H9 (cell line): ENCODE data around the gene CHD9. TPM values are rescaled to one million over a fixed set of nuclear protein-coding genes. Genes with fewer than 3 reads are reported as not detected.

Source experiments
- DNase-seq: peaks from one replicate; pipeline ENCODE4 v3.0.0-alpha.2; 2017
- H2AFZ ChIP-seq: one replicate; pipeline ENCODE4 v1.6.1; 2013; ENCODE audit warnings: mild to moderate bottlenecking, low read length, control low read depth, moderate library complexity
- H2AK5ac ChIP-seq: 2 replicates; pipeline ENCODE4 v1.6.1; 2013; ENCODE audit warnings: low read length, control low read depth, mixed read lengths; ENCODE audit not compliant: insufficient read length
- H2BK120ac ChIP-seq: one replicate; pipeline ENCODE4 v1.6.1; 2013; ENCODE audit warnings: low read depth, mild to moderate bottlenecking, low read length, control low read depth, inconsistent platforms; ENCODE audit not compliant: poor library complexity, severe bottlenecking
- H2BK12ac ChIP-seq: 2 replicates; pipeline ENCODE4 v1.6.1; 2013; ENCODE audit warnings: low read length, control low read depth, mixed read lengths, low read depth; ENCODE audit not compliant: insufficient read length
- H2BK15ac ChIP-seq: 2 replicates; pipeline ENCODE4 v1.6.1; 2013; ENCODE audit warnings: low read depth, low read length, control low read depth
- H2BK20ac ChIP-seq: one replicate; pipeline ENCODE4 v1.6.1; 2013; ENCODE audit warnings: low read depth, mild to moderate bottlenecking, low read length, control low read depth, inconsistent platforms; ENCODE audit not compliant: poor library complexity, severe bottlenecking
- H2BK5ac ChIP-seq: 2 replicates; pipeline ENCODE4 v1.6.1; 2013; ENCODE audit warnings: low read length, control low read depth, mixed read lengths; ENCODE audit not compliant: insufficient read length
- H3K14ac ChIP-seq: 2 replicates; pipeline ENCODE4 v1.6.1; 2013; ENCODE audit warnings: low read length, control low read depth; ENCODE audit not compliant: insufficient read depth
- H3K18ac ChIP-seq: 2 replicates; pipeline ENCODE4 v1.6.1; 2013; ENCODE audit warnings: low read depth, mild to moderate bottlenecking, mixed read lengths, low read length, control low read depth; ENCODE audit not compliant: insufficient read length
- H3K23ac ChIP-seq: 2 replicates; pipeline ENCODE4 v1.6.1; 2013; ENCODE audit warnings: low read length, control low read depth, mixed read lengths, low read depth; ENCODE audit not compliant: insufficient read length
- H3K23me2 ChIP-seq: 2 replicates; pipeline ENCODE4 v1.6.1; 2013; ENCODE audit warnings: low read depth, mild to moderate bottlenecking, mixed read lengths, low read length, control low read depth; ENCODE audit not compliant: insufficient read length, poor library complexity, severe bottlenecking
- H3K27ac ChIP-seq: 2 replicates; pipeline ENCODE4 v1.5.1; 2013; ENCODE audit warnings: low read length, control low read depth, mixed read lengths, low read depth; ENCODE audit not compliant: insufficient read length
- H3K27me3 ChIP-seq: 2 replicates; pipeline ENCODE4 v1.6.1; 2013; ENCODE audit warnings: low read length, control low read depth, inconsistent platforms; ENCODE audit not compliant: insufficient read depth
- H3K4ac ChIP-seq: 2 replicates; pipeline ENCODE4 v1.6.1; 2013; ENCODE audit warnings: low read depth, mild to moderate bottlenecking, control low read depth, inconsistent platforms, low read length, moderate library complexity
- H3K4me1 ChIP-seq: 2 replicates; pipeline ENCODE4 v1.6.1; 2013; ENCODE audit warnings: low read length, control low read depth, inconsistent platforms; ENCODE audit not compliant: insufficient read depth
- H3K4me2 ChIP-seq: 2 replicates; pipeline ENCODE4 v1.6.1; 2013; ENCODE audit warnings: low read length, control low read depth, mixed read lengths; ENCODE audit not compliant: insufficient read length, insufficient read depth
- H3K56ac ChIP-seq: 2 replicates; pipeline ENCODE4 v1.6.1; 2013; ENCODE audit warnings: low read depth, mild to moderate bottlenecking, mixed read lengths, low read length, control low read depth; ENCODE audit not compliant: insufficient read length
- H3K79me1 ChIP-seq: 2 replicates; pipeline ENCODE4 v1.6.1; 2013; ENCODE audit warnings: low read depth, mild to moderate bottlenecking, moderate library complexity, low read length, control low read depth, inconsistent platforms; ENCODE audit not compliant: insufficient read depth, poor library complexity, severe bottlenecking
- H3K79me2 ChIP-seq: 2 replicates; pipeline ENCODE4 v1.6.1; 2013; ENCODE audit warnings: low read length, control low read depth, inconsistent platforms; ENCODE audit not compliant: insufficient read depth
- H3K9ac ChIP-seq: 2 replicates; pipeline ENCODE4 v1.6.1; 2013; ENCODE audit warnings: low read length, control low read depth, mixed read lengths; ENCODE audit not compliant: insufficient read length; ENCODE audit errors: extremely low read depth
- H3K9me3 ChIP-seq: one replicate; pipeline ENCODE4 v1.6.1; 2013; ENCODE audit warnings: low read depth, low read length, inconsistent platforms; ENCODE audit not compliant: control insufficient read depth
- H3T11ph ChIP-seq: one replicate; pipeline ENCODE4 v1.6.1; 2013; ENCODE audit warnings: mild to moderate bottlenecking, low read length, control low read depth, inconsistent platforms
- H4K20me1 ChIP-seq: one replicate; pipeline ENCODE4 v1.6.1; 2013; ENCODE audit not compliant: control insufficient read depth, insufficient read length, insufficient read depth
- H4K5ac ChIP-seq: 2 replicates; pipeline ENCODE4 v1.6.1; 2013; ENCODE audit warnings: low read depth, mild to moderate bottlenecking, mixed read lengths, low read length, control low read depth; ENCODE audit not compliant: insufficient read length
- H4K8ac ChIP-seq: replicated peaks from 2 replicates; pipeline ENCODE4 v1.6.1; 2013; ENCODE audit warnings: low read length, control low read depth, mixed read lengths, low read depth; ENCODE audit not compliant: insufficient read length
- H4K91ac ChIP-seq: 2 replicates; pipeline ENCODE4 v1.6.1; 2013; ENCODE audit warnings: low read depth, mild to moderate bottlenecking, moderate library complexity, mixed read lengths, low read length, control low read depth; ENCODE audit not compliant: insufficient read length
- H3K27ac Mint-ChIP-seq, 3 experiments: 2 replicates in 2 of 3; 3 replicates in 1 of 3; pipeline ENCODE4 v1.8.0; 2020 to 2021; ENCODE audit warnings: mixed read lengths in 3 of 3, mild to moderate bottlenecking in 1 of 3, moderate library complexity in 1 of 3
- H3K27me3 Mint-ChIP-seq: 2 replicates; pipeline ENCODE4 v1.8.0; 2021; ENCODE audit warnings: low read depth, mild to moderate bottlenecking, moderate library complexity, mixed read lengths
- H3K36me3 Mint-ChIP-seq, 3 experiments: 2 replicates in 2 of 3; 3 replicates in 1 of 3; pipeline ENCODE4 v1.8.0; 2020 to 2021; ENCODE audit warnings: low read depth in 3 of 3, mixed read lengths in 3 of 3; ENCODE audit not compliant: insufficient read depth in 1 of 3
- H3K4me1 Mint-ChIP-seq, 2 experiments: 2 replicates each; pipeline ENCODE4 v1.8.0; 2020; ENCODE audit warnings: mixed read lengths in 2 of 2
- H3K4me3 Mint-ChIP-seq, 2 experiments: 2 replicates in 1 of 2; 3 replicates in 1 of 2; pipeline ENCODE4 v1.8.0; 2020 to 2021; ENCODE audit warnings: mild to moderate bottlenecking in 2 of 2, mixed read lengths in 2 of 2, moderate library complexity in 1 of 2
- H3K9me3 Mint-ChIP-seq, 2 experiments: 2 replicates in 1 of 2; 3 replicates in 1 of 2; pipeline ENCODE4 v1.8.0; 2020; ENCODE audit warnings: mild to moderate bottlenecking in 2 of 2, mixed read lengths in 2 of 2, moderate library complexity in 1 of 2
- WGBS: extraction: QIAGEN DNeasy Blood & Tissue Kit; methylation state at CpG from one replicate; pipeline ENCODE4 v1.1.7; 2013; ENCODE audit warnings: missing lambda C conversion rate, low lambda C conversion rate, mixed read lengths; ENCODE audit not compliant: insufficient read length; ENCODE audit errors: extremely low coverage; 5-methylcytosine and 5-hydroxymethylcytosine counted together
- total RNA-seq: library from RNA; stranded (reverse); gene quantifications from 2 replicates; pipeline ENCODE4 v1.2.1, GENCODE V29; 2021
- TF ChIP-seq, protein P1 (sequence below): fragments of 200-600 bp; sonication (generic); conservative IDR thresholded peaks from 3 replicates; pipeline ENCODE4 v1.8.0; 2021; ENCODE audit warnings: antibody characterized with exemption, mild to moderate bottlenecking

The CHD9 gene
- total RNA-seq, 1 experiment from 2014 or later = 46.2 TPM

DNA sequence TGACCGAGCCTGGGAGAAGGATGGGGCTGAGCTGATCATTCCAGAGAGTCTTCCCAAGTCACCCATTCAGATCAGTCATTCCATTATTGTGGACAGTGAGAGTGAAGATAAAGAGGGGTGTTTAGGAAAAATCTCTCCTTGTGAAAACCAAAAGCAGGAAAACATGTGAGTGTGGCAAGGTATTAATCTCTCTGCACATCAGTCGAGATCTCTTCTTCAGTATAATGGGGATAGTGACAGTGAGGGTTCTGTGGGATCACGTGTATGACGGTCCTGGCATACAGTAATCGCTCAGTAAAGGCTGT lies 35.4 kb downstream of the CHD9 start:
- H4K5ac ChIP-seq = no peak overlapping the region
- H3K36me3 Mint-ChIP-seq = peaks cover 0 to 6% (median 4%) of the 10 kb centered on the region in 3 experiments; a peak in 4 of 7 replicates
- WGBS = no CpG with 5 or more reads among the region's 5 CpGs
- H2BK20ac ChIP-seq = no peak overlapping the region
- peak overlapping the region; percentile 23 to 66 for H3K4me3 Mint-ChIP-seq
- peak overlapping the region; percentile 19 for H3K56ac ChIP-seq
- H3K4me2 ChIP-seq = peak overlapping the region; percentile 8
- TF ChIP-seq, protein P1, sequence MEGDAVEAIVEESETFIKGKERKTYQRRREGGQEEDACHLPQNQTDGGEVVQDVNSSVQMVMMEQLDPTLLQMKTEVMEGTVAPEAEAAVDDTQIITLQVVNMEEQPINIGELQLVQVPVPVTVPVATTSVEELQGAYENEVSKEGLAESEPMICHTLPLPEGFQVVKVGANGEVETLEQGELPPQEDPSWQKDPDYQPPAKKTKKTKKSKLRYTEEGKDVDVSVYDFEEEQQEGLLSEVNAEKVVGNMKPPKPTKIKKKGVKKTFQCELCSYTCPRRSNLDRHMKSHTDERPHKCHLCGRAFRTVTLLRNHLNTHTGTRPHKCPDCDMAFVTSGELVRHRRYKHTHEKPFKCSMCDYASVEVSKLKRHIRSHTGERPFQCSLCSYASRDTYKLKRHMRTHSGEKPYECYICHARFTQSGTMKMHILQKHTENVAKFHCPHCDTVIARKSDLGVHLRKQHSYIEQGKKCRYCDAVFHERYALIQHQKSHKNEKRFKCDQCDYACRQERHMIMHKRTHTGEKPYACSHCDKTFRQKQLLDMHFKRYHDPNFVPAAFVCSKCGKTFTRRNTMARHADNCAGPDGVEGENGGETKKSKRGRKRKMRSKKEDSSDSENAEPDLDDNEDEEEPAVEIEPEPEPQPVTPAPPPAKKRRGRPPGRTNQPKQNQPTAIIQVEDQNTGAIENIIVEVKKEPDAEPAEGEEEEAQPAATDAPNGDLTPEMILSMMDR = no peak
- peaks cover 71 to 77% of the 10 kb centered on the region in 2 experiments for H3K4me1 Mint-ChIP-seq
- DNase-seq = no peak
- H3K23ac ChIP-seq = no peak overlapping the region
- no peaks in the 10 kb centered on the region for H4K20me1 ChIP-seq
- H2BK12ac ChIP-seq = no peak overlapping the region
- no peak overlapping the region for H3K4ac ChIP-seq
- no peaks in the 10 kb centered on the region for H3K23me2 ChIP-seq
- H2AFZ ChIP-seq = no peak overlapping the region
- H3K9ac ChIP-seq = no peak overlapping the region
- H4K8ac ChIP-seq = no peak overlapping the region
- H4K91ac ChIP-seq = no peak overlapping the region
- no peaks in the 10 kb centered on the region for H3K27me3 Mint-ChIP-seq
- no peaks in the 10 kb centered on the region for H3K79me1 ChIP-seq
- no peak overlapping the region for H2BK15ac ChIP-seq
- H3K14ac ChIP-seq = no peak overlapping the region
- no peak overlapping the region for H3T11ph ChIP-seq
- no peak overlapping the region for H3K18ac ChIP-seq
- H3K4me1 ChIP-seq = peaks cover 20% of the 10 kb centered on the region; the same call in 1 of the 2 replicates
- H3K9me3 ChIP-seq = no peaks in the 10 kb centered on the region
- H3K27ac Mint-ChIP-seq = peak overlapping the region; percentile 85 to 97 (median 97)
- H3K9me3 Mint-ChIP-seq = no peaks in the 10 kb centered on the region
- H3K27ac ChIP-seq = no peak overlapping the region
- H2AK5ac ChIP-seq = no peak overlapping the region
- H3K27me3 ChIP-seq = no peaks in the 10 kb centered on the region
- no peak overlapping the region for H2BK120ac ChIP-seq
- H3K79me2 ChIP-seq = no peaks in the 10 kb centered on the region
- no peak overlapping the region for H2BK5ac ChIP-seq
